HepG2 (cell line): ENCODE data around the gene SH3TC2.

Experiments used
- CREB1 ChIP-seq, 2 experiments: fragments of 450-650 bp in 1 of 2; IDR thresholded peaks; 2 replicates each; pipeline ENCODE4 v1.6.1; 2016 to 2017; ENCODE audit warnings: control low read depth in 1 of 2, mild to moderate bottlenecking in 1 of 2, missing compliant biosample characterization in 1 of 2, missing genetic modification characterization in 1 of 2
- FLYWCH1 ChIP-seq: sonication (generic); formaldehyde crosslinking; IDR thresholded peaks from 2 replicates; pipeline ENCODE4 v1.8.1; 2023; ENCODE audit warnings: mild to moderate bottlenecking, missing genetic modification reagents
- GABPB1 ChIP-seq: IDR thresholded peaks from 2 replicates; pipeline ENCODE4 v1.6.1; 2016; ENCODE audit warnings: mild to moderate bottlenecking, missing genetic modification reagents, moderate library complexity, missing compliant biosample characterization
- MAFK ChIP-seq, 2 experiments: IDR thresholded peaks in 1 of 2; conservative IDR thresholded peaks in 1 of 2; 2 replicates each; pipeline ENCODE4 v1.6.1; 2011; ENCODE audit warnings: improper control_type of control experiment in 2 of 2, low read length in 2 of 2
- PATZ1 ChIP-seq: sonication (generic); formaldehyde crosslinking; IDR thresholded peaks from 2 replicates; pipeline ENCODE4 v1.4.0; 2020; ENCODE audit warnings: missing genetic modification reagents
- POLR2AphosphoS5 ChIP-seq: IDR thresholded peaks from 2 replicates; pipeline ENCODE4 v1.6.1; 2012; ENCODE audit warnings: low read depth, low read length
- SP5 ChIP-seq: IDR thresholded peaks from 2 replicates; pipeline ENCODE4 v1.6.1; 2016; ENCODE audit warnings: low read depth, borderline replicate concordance
- ZNF589 ChIP-seq: sonication (generic); formaldehyde crosslinking; conservative IDR thresholded peaks from 2 replicates; pipeline ENCODE4 v1.8.0; 2022; ENCODE audit warnings: mild to moderate bottlenecking, moderate library complexity, missing genetic modification reagents
- ZNF670 ChIP-seq: sonication (generic); formaldehyde crosslinking; IDR thresholded peaks from 2 replicates; pipeline ENCODE4 v1.8.0; 2022; ENCODE audit warnings: mild to moderate bottlenecking, missing genetic modification reagents, borderline replicate concordance
- ZNF749 ChIP-seq: sonication (generic); formaldehyde crosslinking; IDR thresholded peaks from 2 replicates; pipeline ENCODE4 v1.8.0; 2022; ENCODE audit warnings: mild to moderate bottlenecking, missing genetic modification reagents, moderate library complexity, borderline replicate concordance
- TF ChIP-seq, protein P1 (sequence below): IDR thresholded peaks from 2 replicates; pipeline ENCODE4 v1.6.1; 2012; ENCODE audit warnings: inconsistent platforms
- TF ChIP-seq, protein P2 (sequence below): sonication (generic); formaldehyde crosslinking; IDR thresholded peaks from 2 replicates; pipeline ENCODE4 v1.5.0; 2020; ENCODE audit warnings: mild to moderate bottlenecking, missing genetic modification reagents, moderate library complexity

DNA sequence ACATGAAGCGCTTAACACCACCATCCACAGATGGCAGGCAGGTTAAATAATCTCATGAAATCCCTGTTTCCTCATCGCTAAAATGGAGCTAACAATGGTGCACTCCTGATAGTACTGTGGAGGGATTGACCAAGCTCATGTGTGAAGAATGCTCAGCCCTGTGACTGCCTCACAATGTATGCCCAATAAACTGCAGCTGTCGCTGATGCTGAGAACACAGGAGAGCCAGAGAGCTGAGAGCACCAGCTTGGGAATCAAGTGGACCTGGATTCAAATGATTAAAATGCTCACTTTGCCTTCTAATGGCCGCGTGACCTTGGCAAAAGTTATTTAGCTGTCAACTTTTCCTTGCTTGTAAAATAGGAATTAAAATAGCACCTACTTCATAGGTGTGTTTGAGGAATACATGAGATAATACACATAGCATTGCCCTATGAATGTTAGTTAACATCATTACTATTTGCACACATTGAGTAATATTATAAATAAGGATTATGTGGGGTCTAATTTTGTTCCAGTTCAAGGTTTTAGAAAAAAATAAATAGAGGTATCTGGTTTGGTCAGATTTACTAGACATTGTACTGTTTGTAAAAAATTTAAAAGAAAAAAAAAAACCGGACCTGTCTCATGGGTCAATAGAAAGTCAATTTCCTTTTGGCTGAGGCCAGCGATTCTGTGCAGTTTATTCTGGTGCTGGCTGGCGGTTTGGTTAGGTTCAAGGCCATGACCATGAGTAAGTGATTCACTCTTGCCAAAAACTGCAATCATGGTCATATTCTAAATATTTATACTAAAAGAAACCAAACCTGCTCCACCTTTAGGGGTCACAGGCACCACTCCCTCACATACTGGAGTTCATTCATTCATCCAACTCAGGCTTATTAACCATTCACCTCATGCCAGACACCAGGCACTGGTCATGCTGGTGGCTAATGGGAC, 101.3 kb downstream of the SH3TC2 start:
- TF ChIP-seq, protein P1, sequence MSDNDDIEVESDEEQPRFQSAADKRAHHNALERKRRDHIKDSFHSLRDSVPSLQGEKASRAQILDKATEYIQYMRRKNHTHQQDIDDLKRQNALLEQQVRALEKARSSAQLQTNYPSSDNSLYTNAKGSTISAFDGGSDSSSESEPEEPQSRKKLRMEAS = no peak
- no peak for TF ChIP-seq ZNF589 (CRISPR knock-in tag)
- TF ChIP-seq ZNF749 (CRISPR knock-in tag) = no peak
- no peak for TF ChIP-seq GABPB1 (CRISPR knock-in tag)
- TF ChIP-seq, protein P2, sequence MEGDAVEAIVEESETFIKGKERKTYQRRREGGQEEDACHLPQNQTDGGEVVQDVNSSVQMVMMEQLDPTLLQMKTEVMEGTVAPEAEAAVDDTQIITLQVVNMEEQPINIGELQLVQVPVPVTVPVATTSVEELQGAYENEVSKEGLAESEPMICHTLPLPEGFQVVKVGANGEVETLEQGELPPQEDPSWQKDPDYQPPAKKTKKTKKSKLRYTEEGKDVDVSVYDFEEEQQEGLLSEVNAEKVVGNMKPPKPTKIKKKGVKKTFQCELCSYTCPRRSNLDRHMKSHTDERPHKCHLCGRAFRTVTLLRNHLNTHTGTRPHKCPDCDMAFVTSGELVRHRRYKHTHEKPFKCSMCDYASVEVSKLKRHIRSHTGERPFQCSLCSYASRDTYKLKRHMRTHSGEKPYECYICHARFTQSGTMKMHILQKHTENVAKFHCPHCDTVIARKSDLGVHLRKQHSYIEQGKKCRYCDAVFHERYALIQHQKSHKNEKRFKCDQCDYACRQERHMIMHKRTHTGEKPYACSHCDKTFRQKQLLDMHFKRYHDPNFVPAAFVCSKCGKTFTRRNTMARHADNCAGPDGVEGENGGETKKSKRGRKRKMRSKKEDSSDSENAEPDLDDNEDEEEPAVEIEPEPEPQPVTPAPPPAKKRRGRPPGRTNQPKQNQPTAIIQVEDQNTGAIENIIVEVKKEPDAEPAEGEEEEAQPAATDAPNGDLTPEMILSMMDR (CRISPR knock-in tag) = no peak
- no peak for TF ChIP-seq FLYWCH1 (CRISPR knock-in tag)
- no peak for TF ChIP-seq POLR2AphosphoS5
- no peak for TF ChIP-seq MAFK (conservative IDR thresholded peaks at IDR 0.05 in 1 of 2, IDR thresholded peaks at IDR 0.05 in 1 of 2; ENCODE audit: low read length in 2 of 2)
- TF ChIP-seq ZNF670 = no peak
- TF ChIP-seq PATZ1 (CRISPR knock-in tag) = no peak
- TF ChIP-seq SP5 (CRISPR knock-in tag) = no peak
- TF ChIP-seq CREB1 (IDR thresholded peaks at IDR 0.05) = no peak
- TF ChIP-seq CREB1 (CRISPR knock-in tag; IDR thresholded peaks at IDR 0.05) = no peak
